Astrocyte of the spinal cord (primary cell): Measurements from ENCODE around the gene CD22.

ENCODE experiments used
- DNase-seq: peaks from one replicate; pipeline ENCODE4 v3.0.0; 2011; ENCODE audit warnings: low read depth, low spot score
- H3K4me3 ChIP-seq: 2 replicates; pipeline ENCODE4 v1.5.1; 2011; ENCODE audit warnings: low read depth, mild to moderate bottlenecking, low read length, moderate library complexity
- in situ Hi-C: cut with HindIII; loops from 2 replicates; pipeline ENCODE4 v1.10.0; 2017; ENCODE audit warnings: low sequenced_read_pairs
- TF ChIP-seq, protein P1 (sequence below): IDR thresholded peaks from 2 replicates; pipeline ENCODE4 v1.5.1; 2012; ENCODE audit warnings: low read depth, mild to moderate bottlenecking, low read length, inconsistent platforms

Gene CD22

DNA sequence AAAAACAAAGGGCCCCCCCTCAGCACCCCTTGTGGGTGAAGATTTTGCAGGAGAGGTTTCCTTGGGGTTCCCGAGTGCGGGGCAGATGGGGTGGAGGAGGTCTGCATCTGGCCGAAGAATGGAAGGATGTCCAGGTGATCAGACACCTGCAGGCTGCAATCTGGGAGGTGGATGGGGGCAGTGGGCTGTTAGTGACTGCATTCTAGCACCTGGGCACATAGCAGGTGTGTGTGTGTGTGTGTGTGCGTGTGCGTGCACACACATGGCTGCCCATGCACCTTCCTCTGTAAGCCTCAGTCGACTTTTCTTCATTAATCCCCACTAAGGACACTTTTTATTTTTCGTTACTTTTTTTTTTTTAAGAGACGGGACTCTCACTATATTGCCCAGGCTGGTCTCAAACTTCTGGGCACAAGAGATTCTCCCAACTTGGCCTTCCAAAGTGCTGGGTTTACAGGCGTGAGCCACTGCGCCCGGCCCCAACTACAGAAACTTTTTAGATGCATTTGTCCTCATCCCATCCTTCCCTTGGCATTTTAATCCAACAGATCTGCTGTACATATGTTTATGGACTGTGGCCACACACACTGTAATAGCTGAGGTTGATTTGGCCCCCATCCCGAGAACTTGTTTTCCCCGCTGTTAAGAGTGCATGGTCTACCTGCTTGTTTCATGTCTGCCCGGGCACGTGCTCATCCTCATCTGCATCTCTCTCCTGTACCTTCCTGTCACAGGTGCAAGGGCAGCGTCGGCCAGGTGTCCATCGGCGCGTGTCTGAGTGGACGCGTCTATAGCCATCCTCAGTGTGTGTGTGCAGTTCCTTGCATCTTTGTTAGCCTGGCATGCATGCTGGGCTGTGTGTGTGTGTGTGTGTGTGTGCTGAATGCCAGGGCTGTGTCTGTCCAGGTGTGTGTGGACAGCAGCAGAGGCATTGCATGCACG is 36.3 kb upstream of the CD22 start:
- in situ Hi-C loops, result no loop called here
- TF ChIP-seq, protein P1, sequence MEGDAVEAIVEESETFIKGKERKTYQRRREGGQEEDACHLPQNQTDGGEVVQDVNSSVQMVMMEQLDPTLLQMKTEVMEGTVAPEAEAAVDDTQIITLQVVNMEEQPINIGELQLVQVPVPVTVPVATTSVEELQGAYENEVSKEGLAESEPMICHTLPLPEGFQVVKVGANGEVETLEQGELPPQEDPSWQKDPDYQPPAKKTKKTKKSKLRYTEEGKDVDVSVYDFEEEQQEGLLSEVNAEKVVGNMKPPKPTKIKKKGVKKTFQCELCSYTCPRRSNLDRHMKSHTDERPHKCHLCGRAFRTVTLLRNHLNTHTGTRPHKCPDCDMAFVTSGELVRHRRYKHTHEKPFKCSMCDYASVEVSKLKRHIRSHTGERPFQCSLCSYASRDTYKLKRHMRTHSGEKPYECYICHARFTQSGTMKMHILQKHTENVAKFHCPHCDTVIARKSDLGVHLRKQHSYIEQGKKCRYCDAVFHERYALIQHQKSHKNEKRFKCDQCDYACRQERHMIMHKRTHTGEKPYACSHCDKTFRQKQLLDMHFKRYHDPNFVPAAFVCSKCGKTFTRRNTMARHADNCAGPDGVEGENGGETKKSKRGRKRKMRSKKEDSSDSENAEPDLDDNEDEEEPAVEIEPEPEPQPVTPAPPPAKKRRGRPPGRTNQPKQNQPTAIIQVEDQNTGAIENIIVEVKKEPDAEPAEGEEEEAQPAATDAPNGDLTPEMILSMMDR, result no peak
- H3K4me3 ChIP-seq, result no peak overlapping the region
- DNase-seq, result no peak

DNA sequence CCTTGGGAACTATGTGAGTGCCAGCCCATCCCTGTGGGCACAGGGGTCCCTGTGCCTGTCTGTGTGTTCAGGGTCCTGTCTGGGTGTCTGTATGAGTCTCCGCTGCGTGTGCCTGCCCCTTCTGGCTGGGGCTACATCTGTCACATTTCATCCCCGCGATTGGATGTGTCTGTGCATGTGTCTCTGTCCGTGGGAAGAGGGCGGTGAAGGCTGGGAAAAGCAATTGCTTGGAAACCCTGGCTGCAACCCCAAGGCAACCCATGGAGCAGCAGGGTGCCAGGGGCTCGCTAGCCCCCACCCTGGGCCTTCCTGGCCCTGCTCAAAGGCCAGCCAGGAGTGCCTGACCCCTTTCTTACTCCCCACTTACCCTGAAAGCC is 35.6 kb upstream of the CD22 start:
- in situ Hi-C loops, result no loop called here
- DNase-seq, result no peak
- TF ChIP-seq, protein P1, result no peak
- no peak overlapping the region for H3K4me3 ChIP-seq

DNA sequence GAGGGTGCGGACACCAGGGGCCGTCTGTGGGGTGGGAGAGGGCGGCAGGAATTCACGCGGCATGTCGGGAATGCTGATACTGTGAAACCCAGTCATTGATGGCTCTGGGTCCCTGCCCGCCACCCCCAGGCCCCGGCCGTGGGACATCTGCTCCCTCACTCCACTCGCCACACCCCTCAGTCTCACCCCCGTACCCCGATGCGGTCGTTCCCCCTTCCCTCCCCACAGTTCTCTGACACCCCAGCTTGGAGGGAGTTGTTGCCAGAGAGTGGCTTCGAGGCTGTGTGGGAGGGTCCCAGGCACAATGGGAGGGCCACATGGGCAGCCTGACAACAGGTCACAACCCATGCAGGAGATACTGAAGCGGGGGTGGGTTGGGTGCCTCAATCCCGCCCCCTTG is 35.2 kb upstream of the CD22 start:
- H3K4me3 ChIP-seq, result no peak overlapping the region
- DNase-seq, result no peak
- in situ Hi-C loops, result no loop called here
- TF ChIP-seq, protein P1, result no peak

DNA sequence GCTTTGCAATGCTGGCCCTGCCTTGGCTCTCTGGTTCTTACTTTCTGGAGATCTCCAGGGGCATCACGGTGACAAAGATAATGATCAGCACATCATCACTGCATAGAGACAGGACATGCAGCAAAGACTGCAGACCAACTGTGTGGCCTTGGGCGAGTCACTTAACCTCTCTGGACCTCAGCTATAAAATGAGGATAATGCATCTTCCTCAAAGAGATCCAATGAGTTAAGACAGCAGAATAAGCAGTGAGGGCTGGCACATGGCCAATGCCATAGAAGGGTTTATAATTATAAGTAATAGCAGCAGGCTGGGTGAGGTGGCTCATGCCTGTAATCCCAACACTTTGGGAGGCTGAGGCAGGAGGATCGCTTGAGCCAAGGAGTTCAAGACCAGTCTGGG is 34.7 kb upstream of the CD22 start:
- H3K4me3 ChIP-seq, result no peak overlapping the region
- TF ChIP-seq, protein P1, result no peak
- DNase-seq, result peak; percentile 3
- in situ Hi-C loops, result no loop called here

DNA sequence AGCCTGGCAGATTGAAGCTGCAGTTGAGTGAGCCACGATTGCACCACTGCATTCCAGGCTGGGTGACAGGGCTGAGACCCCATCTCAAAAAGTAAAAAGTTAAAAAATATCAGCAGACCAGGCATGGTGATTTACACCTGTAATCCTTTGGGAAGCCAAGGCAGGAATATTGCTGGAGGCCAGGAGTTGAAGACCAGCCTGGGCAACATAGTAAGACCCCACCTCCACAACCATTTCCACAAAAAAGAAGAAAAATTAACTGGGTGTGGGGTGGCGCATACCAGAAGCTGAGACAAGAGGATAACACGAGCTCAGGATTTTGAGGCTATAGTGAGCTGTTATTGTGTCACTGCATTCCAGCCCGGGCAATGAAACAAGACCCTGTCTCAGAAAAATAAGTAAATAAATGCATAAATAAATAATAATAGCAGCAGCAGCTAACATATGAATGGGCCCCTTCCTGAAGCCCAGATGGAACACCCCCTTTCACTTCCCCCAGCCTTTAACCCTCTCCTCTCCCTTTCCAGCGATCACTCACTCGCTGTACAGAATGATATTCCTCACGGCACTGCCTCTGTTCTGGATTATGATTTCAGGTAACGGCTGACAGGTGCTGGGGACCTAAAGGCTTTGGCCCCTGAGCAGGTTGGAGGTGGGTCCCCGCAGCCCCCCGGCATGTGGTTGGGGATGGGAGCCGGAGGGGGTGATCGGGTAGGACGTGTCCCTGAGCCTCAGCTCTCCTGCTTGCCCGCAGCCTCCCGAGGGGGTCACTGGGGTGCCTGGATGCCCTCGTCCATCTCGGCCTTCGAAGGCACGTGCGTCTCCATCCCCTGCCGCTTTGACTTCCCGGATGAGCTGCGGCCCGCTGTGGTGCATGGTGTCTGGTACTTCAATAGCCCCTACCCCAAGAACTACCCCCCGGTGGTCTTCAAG is 33.9 kb upstream of the CD22 start:
- in situ Hi-C loops, result no loop called here
- DNase-seq, result no peak
- TF ChIP-seq, protein P1, result no peak
- no peak overlapping the region for H3K4me3 ChIP-seq

DNA sequence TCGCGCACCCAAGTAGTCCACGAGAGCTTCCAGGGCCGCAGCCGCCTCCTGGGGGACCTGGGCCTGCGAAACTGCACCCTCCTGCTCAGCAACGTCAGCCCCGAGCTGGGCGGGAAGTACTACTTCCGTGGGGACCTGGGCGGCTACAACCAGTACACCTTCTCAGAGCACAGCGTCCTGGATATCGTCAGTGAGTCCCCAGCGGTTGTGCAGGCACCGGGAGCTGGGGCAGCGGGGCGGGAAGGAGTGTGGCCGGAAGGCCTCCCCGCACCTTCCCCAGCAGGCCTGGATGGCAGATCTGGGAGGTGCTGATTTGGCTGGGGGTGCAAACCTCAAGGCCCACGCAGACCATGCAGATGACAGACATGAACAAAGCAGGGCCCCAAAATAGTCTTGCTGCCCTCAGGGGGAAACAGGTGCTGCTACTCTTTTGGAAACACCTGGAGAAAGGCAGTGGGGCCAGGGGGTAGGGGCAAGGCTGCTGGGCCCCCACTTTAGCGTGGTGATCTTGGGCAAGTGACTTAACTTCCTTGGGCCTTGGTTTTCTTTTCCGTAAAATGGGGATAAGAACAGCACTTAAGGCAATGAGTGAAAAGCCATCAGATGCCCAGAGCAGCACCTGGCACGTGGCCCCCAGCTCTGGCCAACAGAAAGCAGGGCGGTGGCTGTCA is 33.1 kb upstream of the CD22 start:
- DNase-seq, result no peak
- in situ Hi-C loops, result no loop called here

More for the DNA sequence above, 33.1 kb upstream of the CD22 start:
- no peak overlapping the region for H3K4me3 ChIP-seq
- TF ChIP-seq, protein P1, result no peak
